ENCODE results near the gene PNLDC1. TPM values are rescaled to one million over a fixed set of nuclear protein-coding genes. Genes with fewer than 3 reads are reported as not detected.

Gene PNLDC1
- polyA plus RNA-seq, 1 donor from 2014 or later: not detected

GRCh38 chr6:159766906-159767305 lies 33.2 kb upstream of the PNLDC1 start:
- no peaks in the 10 kb centered on the region for H3F3A ChIP-seq (ENCODE audit: insufficient read depth, low read length, poor library complexity, severe bottlenecking)
- no peaks in the 10 kb centered on the region for H4K20me1 ChIP-seq (ENCODE audit: insufficient read depth)
- H3K79me2 ChIP-seq (replicated peaks; ENCODE audit: insufficient read depth, low read length): peaks cover 33% of the 10 kb centered on the region
- no peak overlapping the region for H3K9ac ChIP-seq (ENCODE audit: low read length)
- no peak overlapping the region for H2AFZ ChIP-seq (ENCODE audit: low read depth, low read length)
- no peaks in the 10 kb centered on the region for H3K9me2 ChIP-seq (ENCODE audit: insufficient read depth, low read length)
- H3K9me3 ChIP-seq (ENCODE audit: low read length): no peaks in the 10 kb centered on the region
- no peak overlapping the region for H3K4me3 ChIP-seq (ENCODE audit: low read length)
- no peak overlapping the region for H3K4me2 ChIP-seq (ENCODE audit: low read length)
- H3K36me3 ChIP-seq (ENCODE audit: insufficient read depth, low read length): peaks cover 26% of the 10 kb centered on the region
- no peaks in the 10 kb centered on the region for H3K27me3 ChIP-seq (ENCODE audit: insufficient read depth, low read depth, low read length)
- TF ChIP-seq POLR2AphosphoS5 (IDR thresholded peaks at IDR 0.05): no peak
- TF ChIP-seq CTCF (IDR thresholded peaks at IDR 0.05; ENCODE audit: poor library complexity, severe bottlenecking): no peak
- TF ChIP-seq TAF1 (IDR thresholded peaks at IDR 0.05; ENCODE audit: low read depth): no peak
- no peak for TF ChIP-seq EZH2 (IDR thresholded peaks at IDR 0.05; ENCODE audit: borderline replicate concordance, insufficient read depth, low read length, poor library complexity, severe bottlenecking)
- TF ChIP-seq SMC3 (conservative IDR thresholded peaks at IDR 0.05; ENCODE audit: poor library complexity): no peak
- H3K27ac ChIP-seq (ENCODE audit: low read length): no peak overlapping the region

GRCh38 chr6:159769470-159769869 lies 30.6 kb upstream of the PNLDC1 start:
- H3K9me2 ChIP-seq (ENCODE audit: insufficient read depth, low read length): no peaks in the 10 kb centered on the region
- no peak overlapping the region for H2AFZ ChIP-seq (ENCODE audit: low read depth, low read length)
- H3K27ac ChIP-seq (ENCODE audit: low read length): no peak overlapping the region
- H3K79me2 ChIP-seq (replicated peaks; ENCODE audit: insufficient read depth, low read length): peaks cover 19% of the 10 kb centered on the region
- no peak overlapping the region for H3K4me3 ChIP-seq (ENCODE audit: low read length)
- no peaks in the 10 kb centered on the region for H3F3A ChIP-seq (ENCODE audit: insufficient read depth, low read length, poor library complexity, severe bottlenecking)
- TF ChIP-seq MXI1 (conservative IDR thresholded peaks at IDR 0.05; ENCODE audit: poor library complexity, severe bottlenecking) (no peak), TAF1 (IDR thresholded peaks at IDR 0.05; ENCODE audit: low read depth) (no peak), POLR2AphosphoS5 (IDR thresholded peaks at IDR 0.05) (no peak), REST (IDR thresholded peaks at IDR 0.05; ENCODE audit: borderline replicate concordance) (no peak), EP300 (conservative IDR thresholded peaks at IDR 0.05; ENCODE audit: poor library complexity, severe bottlenecking) (no peak), EZH2 (IDR thresholded peaks at IDR 0.05; ENCODE audit: borderline replicate concordance, insufficient read depth, low read length, poor library complexity, severe bottlenecking) (no peak), CTCF (IDR thresholded peaks at IDR 0.05; ENCODE audit: poor library complexity, severe bottlenecking) (no peak), RAD21 (conservative IDR thresholded peaks at IDR 0.05) (no peak), SMC3 (conservative IDR thresholded peaks at IDR 0.05; ENCODE audit: poor library complexity) (no peak)
- no peak overlapping the region for H3K4me2 ChIP-seq (ENCODE audit: low read length)
- no peaks in the 10 kb centered on the region for H3K9me3 ChIP-seq (ENCODE audit: low read length)
- H3K27me3 ChIP-seq (ENCODE audit: insufficient read depth, low read depth, low read length): no peaks in the 10 kb centered on the region
- H3K9ac ChIP-seq (ENCODE audit: low read length): no peak overlapping the region
- H3K36me3 ChIP-seq (ENCODE audit: insufficient read depth, low read length): peaks cover 25% of the 10 kb centered on the region
- H4K20me1 ChIP-seq (ENCODE audit: insufficient read depth): no peaks in the 10 kb centered on the region

Data from neural cell (in vitro differentiated cells).